HG03025 (cell line): ENCODE data around the gene LPO.

ENCODE experiments used
- ATAC-seq: cut with Tn5 transposase; IDR thresholded peaks from one replicate; pipeline ENCODE4 v1.9.1; 2021; ENCODE audit warnings: mild to moderate bottlenecking, moderate library complexity; ENCODE audit not compliant: unreplicated experiment, low FRiP score

LPO gene

GRCh38 chr17:58314706-58315015, 76.3 kb downstream of the LPO start:
- no peak for ATAC-seq

- no peak for ATAC-seq
These were observed 76.9 kb downstream of the LPO start for GRCh38 chr17:58315281-58315711.

GRCh38 chr17:58315750-58316149, 77.4 kb downstream of the LPO start:
- no peak for ATAC-seq

GRCh38 chr17:58316260-58316960, 78.0 kb downstream of the LPO start:
- ATAC-seq: no peak

- no peak for ATAC-seq
These were observed 79.2 kb downstream of the LPO start for GRCh38 chr17:58317421-58318064.

GRCh38 chr17:58318065-58318481, 79.7 kb downstream of the LPO start:
- ATAC-seq: no peak
